ENCODE measurements around the gene TC2N. TPM values are rescaled to one million over a fixed set of nuclear protein-coding genes. Genes with fewer than 3 reads are reported as not detected.
"Not testable (repeated sequence)": the region's sequence is repeated elsewhere in the genome, so short reads cannot be mapped to it uniquely, and the experiment has no call there.

Gene TC2N
- total and polyA plus RNA-seq, 2 experiments from 2014 or later, result 0.05 to 0.77 TPM

- DNase-seq (ENCODE audit: low read depth in 1 of 2, low spot score in 1 of 2), result no peak
Measured at GRCh38 chr14:91847693-91848092, 19.6 kb downstream of the TC2N start.

GRCh38 chr14:91845652-91846051, 21.7 kb downstream of the TC2N start:
- Histone ChIP-seq H3K9me3 (ENCODE audit: low read depth) (no peaks in the 10 kb centered on the region), H3K4me1 (ENCODE audit: low read depth) (no peaks in the 10 kb centered on the region), H3K36me3 (no peaks in the 10 kb centered on the region), H3K27ac (no peak overlapping the region), H3K4me3 (no peak overlapping the region), H3K27me3 (no peaks in the 10 kb centered on the region)
- no peak for TF ChIP-seq CTCF (IDR thresholded peaks at IDR 0.05; ENCODE audit: low read depth, low read length)
- no peak for DNase-seq (ENCODE audit: low read depth in 1 of 2, low spot score in 1 of 2)

More at GRCh38 chr14:91847693-91848092, 19.6 kb downstream of the TC2N start:
- Histone ChIP-seq H3K4me1 (ENCODE audit: low read depth) (no peaks in the 10 kb centered on the region), H3K9me3 (ENCODE audit: low read depth) (no peaks in the 10 kb centered on the region), H3K27ac (no peak overlapping the region), H3K36me3 (no peaks in the 10 kb centered on the region), H3K27me3 (no peaks in the 10 kb centered on the region), H3K4me3 (no peak overlapping the region)
- TF ChIP-seq CTCF (IDR thresholded peaks at IDR 0.05; ENCODE audit: low read depth, low read length), result no peak

GRCh38 chr14:91845056-91845455, 22.3 kb downstream of the TC2N start:
- not testable (repeated sequence) for H3K4me1 ChIP-seq (ENCODE audit: low read depth); H3K27ac ChIP-seq; H3K4me3 ChIP-seq

GRCh38 chr14:91844029-91844428, 23.3 kb downstream of the TC2N start:
- no peak overlapping the region for H3K27ac ChIP-seq
- no peak overlapping the region for H3K4me3 ChIP-seq
- no peaks in the 10 kb centered on the region for H3K36me3 ChIP-seq
- no peaks in the 10 kb centered on the region for H3K4me1 ChIP-seq (ENCODE audit: low read depth)
- H3K9me3 ChIP-seq (ENCODE audit: low read depth), result no peaks in the 10 kb centered on the region
- H3K27me3 ChIP-seq, result no peaks in the 10 kb centered on the region
- TF ChIP-seq CTCF (IDR thresholded peaks at IDR 0.05; ENCODE audit: low read depth, low read length), result no peak
- DNase-seq (ENCODE audit: low read depth in 1 of 2, low spot score in 1 of 2), result no peak

More at GRCh38 chr14:91845056-91845455, 22.3 kb downstream of the TC2N start:
- not testable (repeated sequence) for H3K27me3 ChIP-seq; H3K9me3 ChIP-seq (ENCODE audit: low read depth); DNase-seq (ENCODE audit: low read depth in 1 of 2, low spot score in 1 of 2); H3K36me3 ChIP-seq

GRCh38 chr14:91843437-91843836, 23.9 kb downstream of the TC2N start:
- H3K27ac ChIP-seq, result no peak overlapping the region
- no peak for TF ChIP-seq CTCF (IDR thresholded peaks at IDR 0.05; ENCODE audit: low read depth, low read length)
- no peak for DNase-seq (ENCODE audit: low read depth in 1 of 2, low spot score in 1 of 2)
- H3K9me3 ChIP-seq (ENCODE audit: low read depth), result no peaks in the 10 kb centered on the region
- no peaks in the 10 kb centered on the region for H3K4me1 ChIP-seq (ENCODE audit: low read depth)
- no peak overlapping the region for H3K4me3 ChIP-seq
- no peaks in the 10 kb centered on the region for H3K27me3 ChIP-seq
- no peaks in the 10 kb centered on the region for H3K36me3 ChIP-seq

- Histone ChIP-seq H3K36me3 (no peaks in the 10 kb centered on the region), H3K4me1 (ENCODE audit: low read depth) (peaks cover 4% of the 10 kb centered on the region)
- TF ChIP-seq CTCF (IDR thresholded peaks at IDR 0.05; ENCODE audit: low read depth, low read length), result no peak
Measured at GRCh38 chr14:91841065-91841464, 26.3 kb downstream of the TC2N start.

More at GRCh38 chr14:91841065-91841464, 26.3 kb downstream of the TC2N start:
- Histone ChIP-seq H3K27ac (no peak overlapping the region), H3K27me3 (peaks cover 17% of the 10 kb centered on the region), H3K9me3 (ENCODE audit: low read depth) (no peaks in the 10 kb centered on the region), H3K4me3 (no peak overlapping the region)
- no peak for DNase-seq (ENCODE audit: low read depth in 1 of 2, low spot score in 1 of 2)
